ENCODE data around the gene DEK. TPM values are rescaled to one million over a fixed set of nuclear protein-coding genes. Genes with fewer than 3 reads are reported as not detected.

The DEK gene
- total RNA-seq, 2 donors from 2014 or later: 72.6 to 130 TPM

DNA sequence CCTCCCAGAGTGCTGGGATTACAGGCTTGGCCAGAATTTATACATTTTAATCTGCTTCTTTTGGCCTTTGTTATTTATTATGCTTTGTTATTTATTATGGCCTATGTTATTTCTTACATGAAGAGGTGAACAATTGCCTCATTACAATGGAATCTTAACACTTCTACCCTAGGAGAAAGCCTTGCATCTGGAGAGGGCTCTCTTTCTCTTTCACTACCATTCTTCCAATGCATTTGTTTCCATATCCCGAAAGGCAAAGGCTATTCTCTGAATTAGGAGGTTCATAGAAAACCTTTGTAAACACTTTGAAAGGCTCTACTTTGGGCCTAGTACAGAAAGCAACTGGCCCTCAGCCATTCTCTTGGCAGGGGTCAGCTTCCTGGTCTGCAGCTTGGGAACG, 19.9 kb upstream of the DEK start:
- DNase-seq (ENCODE audit: low spot score): no peak
- H3K27me3 ChIP-seq (replicated peaks; ENCODE audit: insufficient read depth): no peaks in the 10 kb centered on the region
- H3K4me3 ChIP-seq: no peak overlapping the region
- H3K9me3 ChIP-seq: no peaks in the 10 kb centered on the region
- H3K4me1 ChIP-seq (ENCODE audit: control insufficient read depth in 1 of 2, low read depth in 2 of 2): no peaks in the 10 kb centered on the region
- no peak overlapping the region for H3K27ac ChIP-seq
- ATAC-seq (ENCODE audit: insufficient number of reproducible peaks, low FRiP score, low read depth): no peak
- no peaks in the 10 kb centered on the region for H3K36me3 ChIP-seq
- TF ChIP-seq, protein P1, sequence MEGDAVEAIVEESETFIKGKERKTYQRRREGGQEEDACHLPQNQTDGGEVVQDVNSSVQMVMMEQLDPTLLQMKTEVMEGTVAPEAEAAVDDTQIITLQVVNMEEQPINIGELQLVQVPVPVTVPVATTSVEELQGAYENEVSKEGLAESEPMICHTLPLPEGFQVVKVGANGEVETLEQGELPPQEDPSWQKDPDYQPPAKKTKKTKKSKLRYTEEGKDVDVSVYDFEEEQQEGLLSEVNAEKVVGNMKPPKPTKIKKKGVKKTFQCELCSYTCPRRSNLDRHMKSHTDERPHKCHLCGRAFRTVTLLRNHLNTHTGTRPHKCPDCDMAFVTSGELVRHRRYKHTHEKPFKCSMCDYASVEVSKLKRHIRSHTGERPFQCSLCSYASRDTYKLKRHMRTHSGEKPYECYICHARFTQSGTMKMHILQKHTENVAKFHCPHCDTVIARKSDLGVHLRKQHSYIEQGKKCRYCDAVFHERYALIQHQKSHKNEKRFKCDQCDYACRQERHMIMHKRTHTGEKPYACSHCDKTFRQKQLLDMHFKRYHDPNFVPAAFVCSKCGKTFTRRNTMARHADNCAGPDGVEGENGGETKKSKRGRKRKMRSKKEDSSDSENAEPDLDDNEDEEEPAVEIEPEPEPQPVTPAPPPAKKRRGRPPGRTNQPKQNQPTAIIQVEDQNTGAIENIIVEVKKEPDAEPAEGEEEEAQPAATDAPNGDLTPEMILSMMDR (IDR thresholded peaks at IDR 0.05): no peak

DNA sequence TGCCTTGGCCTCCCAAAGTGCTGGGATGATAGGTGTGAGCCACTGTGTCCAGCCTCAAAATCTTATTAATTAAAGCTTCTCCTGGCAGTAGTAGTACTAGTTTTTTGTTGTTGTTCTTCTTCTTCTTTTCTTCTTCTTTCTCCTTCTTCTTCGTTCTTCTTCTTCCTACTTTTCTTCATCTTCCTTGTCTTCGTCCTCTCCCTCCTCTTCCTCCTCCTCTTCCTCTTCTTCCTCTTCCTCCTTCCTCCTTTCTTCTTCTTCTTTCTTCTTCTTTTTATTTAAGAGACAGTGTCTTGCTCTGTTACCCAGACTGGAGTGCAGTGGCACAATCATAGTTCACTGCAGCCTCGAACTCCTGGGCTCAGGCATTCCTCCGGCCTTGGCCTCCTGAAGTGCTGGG, 17.2 kb upstream of the DEK start:
- Histone ChIP-seq H3K27me3 (replicated peaks; ENCODE audit: insufficient read depth) (peaks cover 7% of the 10 kb centered on the region), H3K4me3 (no peak overlapping the region), H3K36me3 (no peaks in the 10 kb centered on the region), H3K4me1 (ENCODE audit: control insufficient read depth in 1 of 2, low read depth in 2 of 2) (peaks cover 0 to 11% of the 10 kb centered on the region in 2 donors), H3K27ac (no peak overlapping the region), H3K9me3 (no peaks in the 10 kb centered on the region)
- ATAC-seq (ENCODE audit: insufficient number of reproducible peaks, low FRiP score, low read depth) (no peak), DNase-seq (ENCODE audit: low spot score) (no peak)
- TF ChIP-seq, protein P1 (IDR thresholded peaks at IDR 0.05): no peak

DNA sequence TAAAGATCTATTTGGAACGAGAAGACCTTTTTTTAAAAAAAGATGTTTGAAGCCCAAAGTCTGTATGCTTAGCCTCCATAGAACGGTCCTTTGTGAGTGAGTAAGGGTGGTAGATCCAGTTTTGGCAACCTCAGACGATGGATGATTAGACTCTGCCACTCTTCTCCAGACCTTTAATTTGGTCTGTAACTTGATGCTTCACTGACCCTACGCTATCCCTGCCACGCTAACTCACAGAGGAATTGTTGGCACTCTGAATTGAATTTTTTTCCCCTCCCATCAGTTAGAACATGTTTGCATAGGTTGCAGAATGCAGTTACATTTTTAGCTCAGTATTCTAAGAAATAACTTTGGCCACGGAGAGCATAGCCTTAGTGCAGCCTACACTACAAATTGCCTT, 15.8 kb upstream of the DEK start:
- DNase-seq (ENCODE audit: low spot score): no peak
- Histone ChIP-seq H3K27ac (no peak overlapping the region), H3K27me3 (replicated peaks; ENCODE audit: insufficient read depth) (peaks cover 8% of the 10 kb centered on the region), H3K36me3 (no peaks in the 10 kb centered on the region), H3K4me3 (no peak overlapping the region), H3K9me3 (no peaks in the 10 kb centered on the region), H3K4me1 (ENCODE audit: control insufficient read depth in 1 of 2, low read depth in 2 of 2) (peaks cover 0 to 11% of the 10 kb centered on the region in 2 donors)
- ATAC-seq (ENCODE audit: insufficient number of reproducible peaks, low FRiP score, low read depth): no peak
- TF ChIP-seq, protein P1 (IDR thresholded peaks at IDR 0.05): no peak

DNA sequence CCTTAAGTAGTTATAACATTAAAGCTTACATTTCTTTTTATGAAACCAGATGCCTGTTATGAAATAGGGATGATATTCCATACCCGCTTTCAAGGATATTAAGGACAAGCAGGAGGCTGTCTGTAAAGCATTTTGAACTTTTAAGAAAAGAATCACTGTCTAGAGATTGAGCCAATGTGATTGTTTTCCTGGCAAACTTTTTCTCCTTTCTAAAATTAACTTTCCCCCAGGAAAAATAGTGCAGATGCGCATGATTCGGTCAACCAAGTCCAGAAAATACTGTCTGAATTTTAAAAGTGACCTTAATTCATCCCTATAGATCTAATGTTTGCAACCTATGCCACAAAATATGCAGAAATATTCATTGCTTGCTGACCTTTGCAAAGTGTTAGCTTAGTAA, 15.1 kb upstream of the DEK start:
- Histone ChIP-seq H3K4me3 (no peak overlapping the region), H3K9me3 (no peaks in the 10 kb centered on the region), H3K27me3 (replicated peaks; ENCODE audit: insufficient read depth) (peaks cover 8% of the 10 kb centered on the region), H3K36me3 (no peaks in the 10 kb centered on the region), H3K4me1 (ENCODE audit: control insufficient read depth in 1 of 2, low read depth in 2 of 2) (peaks cover 0 to 11% of the 10 kb centered on the region in 2 donors), H3K27ac (no peak overlapping the region)
- TF ChIP-seq, protein P1 (IDR thresholded peaks at IDR 0.05): no peak
- DNase-seq (ENCODE audit: low spot score): no peak
- ATAC-seq (ENCODE audit: insufficient number of reproducible peaks, low FRiP score, low read depth): no peak

DNA sequence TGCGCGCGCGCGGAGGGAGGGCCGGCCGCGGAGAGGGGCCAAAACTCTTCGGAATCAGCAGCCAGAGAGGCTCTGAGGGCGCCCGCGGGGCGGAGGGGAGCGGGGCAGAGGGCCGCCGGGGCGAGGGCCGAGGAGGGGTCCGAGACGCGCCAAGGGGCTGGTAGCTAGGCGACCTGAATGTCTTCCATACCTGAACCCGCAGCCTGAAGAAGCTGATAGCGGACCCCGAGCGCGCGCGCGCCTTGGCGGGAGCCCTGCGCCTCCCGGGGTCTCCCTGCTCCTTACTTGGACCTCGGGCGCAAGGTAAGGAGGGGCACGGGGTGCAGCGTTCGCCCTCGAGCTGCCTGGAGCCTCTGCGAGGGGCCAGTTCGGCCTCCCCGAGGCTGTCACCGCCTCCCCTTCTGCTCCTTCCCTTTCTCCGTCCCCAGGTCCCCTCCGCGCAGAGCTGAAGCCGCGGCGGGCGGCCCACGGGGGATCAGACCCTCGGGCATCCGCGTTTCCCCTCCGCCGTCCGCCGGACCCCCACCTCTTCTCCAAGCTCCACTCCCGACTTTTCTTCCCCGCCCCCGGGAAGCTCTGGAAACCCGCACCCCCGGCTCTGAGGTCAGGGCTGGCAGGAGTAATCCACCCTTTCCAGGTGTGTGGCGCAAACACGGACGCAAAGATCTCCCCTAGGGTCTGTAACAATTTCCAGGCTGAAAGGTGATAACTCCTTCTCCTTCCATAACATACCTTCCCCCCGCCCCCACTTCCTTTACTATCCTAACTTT, 13.1 kb upstream of the DEK start:
- no peak for DNase-seq (ENCODE audit: low spot score)
- peaks cover 8% of the 10 kb centered on the region for H3K27me3 ChIP-seq (replicated peaks; ENCODE audit: insufficient read depth)
- H3K9me3 ChIP-seq: no peaks in the 10 kb centered on the region
- H3K36me3 ChIP-seq: no peaks in the 10 kb centered on the region
- ATAC-seq (ENCODE audit: insufficient number of reproducible peaks, low FRiP score, low read depth): no peak
- TF ChIP-seq, protein P1 (IDR thresholded peaks at IDR 0.05): no peak
- H3K27ac ChIP-seq: no peak overlapping the region
- H3K4me3 ChIP-seq: peak overlapping the region; percentile 61
- peaks cover 0 to 11% of the 10 kb centered on the region in 2 donors for H3K4me1 ChIP-seq (ENCODE audit: control insufficient read depth in 1 of 2, low read depth in 2 of 2)

Measured in thoracic aorta (tissue), 2 donors.